K562 (cell line): ENCODE data around the gene CHERP. TPM values are rescaled to one million over a fixed set of nuclear protein-coding genes. Genes with fewer than 3 reads are reported as not detected.

Experiments used
- BACH1 ChIP-seq: fragments of 200-800 bp; sonication (Bioruptor generic); IDR thresholded peaks from 2 replicates; pipeline ENCODE4 v1.6.1; 2016; ENCODE audit warnings: missing genetic modification characterization, missing compliant biosample characterization
- E2F4 ChIP-seq: sonication (generic); formaldehyde crosslinking; IDR thresholded peaks from 2 replicates; pipeline ENCODE4 v1.8.0; 2022; ENCODE audit warnings: mild to moderate bottlenecking, low read depth, missing genetic modification reagents
- HDAC1 ChIP-seq, 2 experiments: fragments of 450-650 bp; IDR thresholded peaks; 2 replicates each; pipeline ENCODE4 v1.6.1; 2016 to 2017; ENCODE audit warnings: inconsistent platforms in 1 of 2, mild to moderate bottlenecking in 1 of 2, moderate library complexity in 1 of 2
- KLF6 ChIP-seq: fragments of 250-450 bp; sonication (Bioruptor Pico); IDR thresholded peaks from 2 replicates; pipeline ENCODE4 v1.4.0; 2020; ENCODE audit warnings: mild to moderate bottlenecking, moderate library complexity, borderline replicate concordance
- MGA ChIP-seq: fragments of 450-650 bp; IDR thresholded peaks from 2 replicates; pipeline ENCODE4 v1.6.1; 2016; ENCODE audit warnings: mild to moderate bottlenecking, moderate library complexity
- PBX2 ChIP-seq, 2 experiments: IDR thresholded peaks in 1 of 2; conservative IDR thresholded peaks in 1 of 2; 2 replicates each; pipeline ENCODE4 v1.6.1; 2016; ENCODE audit warnings: low read depth in 2 of 2, mild to moderate bottlenecking in 1 of 2, missing compliant biosample characterization in 1 of 2, missing genetic modification characterization in 1 of 2, moderate library complexity in 1 of 2
- TRIM25 ChIP-seq: fragments of 450-650 bp; IDR thresholded peaks from 2 replicates; pipeline ENCODE4 v1.7.0; 2016; ENCODE audit warnings: borderline replicate concordance
- polyA plus RNA-seq, 8 experiments: library from polyadenylated mRNA; depleted of rRNA in 4 of 8; stranded (reverse) in 5 of 8; unstranded in 3 of 8; fragments of >200 nt; fragmentation: Nextera tagmentation in 2 of 8; fragmentation: Illumina TruSeq in 1 of 8; extraction: Ambion mirVana in 2 of 8; extraction: Trizol in 1 of 8; gene quantifications; 2 replicates each; pipeline versions ENCODE4 v1.2.1 to v1.2.3, GENCODE V29; 2011 to 2014; ENCODE audit warnings: inconsistent platforms in 1 of 8, missing spikeins in 1 of 8
- total RNA-seq, 7 experiments: library from RNA; depleted of rRNA in 6 of 7; stranded (reverse); fragments of >200 nt in 6 of 7; fragmentation: Illumina TruSeq in 2 of 7; extraction: Trizol in 2 of 7; gene quantifications; 2 replicates each; pipeline versions ENCODE4 v1.2.1 to v1.2.3, GENCODE V29; 2011 to 2021; ENCODE audit warnings: low replicate concordance in 1 of 7

The CHERP gene
- total and polyA plus RNA-seq, 9 of the 15 experiments (the other 6 are each of a cell fraction or from before 2014, with no cell fraction given) = 0.60 to 85.1 (median 7.8) TPM

- TF ChIP-seq TRIM25 (no peak), PBX2 (CRISPR knock-in tag; IDR thresholded peaks at IDR 0.05; ENCODE audit: low read depth) (peak; percentile 46; the same call in 1 of the 2 replicates), PBX2 (tag; conservative IDR thresholded peaks at IDR 0.05; ENCODE audit: low read depth) (peak; percentile 90), MGA (peak; percentile 65; the same call in 1 of the 2 replicates), HDAC1 (IDR thresholded peaks at IDR 0.05) (peak in 1 of 2 experiments; percentile 80; a peak in 2 of 4 replicates), E2F4 (CRISPR knock-in tag) (no peak), KLF6 (CRISPR knock-in tag) (no peak), BACH1 (no peak)
Observed at GRCh38 chr19:16584248-16585093, 42.2 kb upstream of the CHERP start (continued).
